Loucy (cell line): ENCODE results near the gene ST7L.

Experiments used
- H2AFZ ChIP-seq: fragments of 200-600 bp; sonication (generic); 2 replicates; pipeline ENCODE4 v1.6.0; 2016; ENCODE audit warnings: antibody characterized with exemption, mild to moderate bottlenecking, low read length, moderate library complexity
- H3F3A ChIP-seq: fragments of 200-600 bp; 2 replicates; pipeline ENCODE4 v1.6.0; 2016; ENCODE audit warnings: antibody characterized with exemption, low read depth, mild to moderate bottlenecking
- H3K27me3 ChIP-seq: fragments of 200-600 bp; sonication (generic); 2 replicates; pipeline ENCODE4 v1.6.1; 2014; ENCODE audit warnings: low read length, mild to moderate bottlenecking; ENCODE audit not compliant: insufficient read depth, poor library complexity, severe bottlenecking
- H3K36me3 ChIP-seq: fragments of 200-600 bp; sonication (generic); 2 replicates; pipeline ENCODE4 v1.6.1; 2016; ENCODE audit warnings: low read length; ENCODE audit not compliant: insufficient read depth
- H3K4me1 ChIP-seq: fragments of 200-600 bp; sonication (generic); 2 replicates; pipeline ENCODE4 v1.5.1; 2014; ENCODE audit warnings: low read length, mild to moderate bottlenecking; ENCODE audit not compliant: insufficient read depth, poor library complexity, severe bottlenecking
- H3K4me2 ChIP-seq: fragments of 200-600 bp; sonication (generic); 2 replicates; pipeline ENCODE4 v1.6.0; 2014; ENCODE audit warnings: antibody characterized with exemption, low read length, low read depth, mild to moderate bottlenecking; ENCODE audit not compliant: poor library complexity, severe bottlenecking
- H3K4me3 ChIP-seq: fragments of 200-600 bp; sonication (generic); 2 replicates; pipeline ENCODE4 v1.5.1; 2014; ENCODE audit warnings: low read length, mild to moderate bottlenecking, mixed read lengths; ENCODE audit not compliant: poor library complexity, severe bottlenecking
- H3K79me2 ChIP-seq: fragments of 200-600 bp; sonication (generic); 2 replicates; pipeline ENCODE4 v1.6.1; 2014; ENCODE audit warnings: low read length; ENCODE audit not compliant: insufficient read depth
- H3K9ac ChIP-seq: fragments of 200-600 bp; sonication (generic); 2 replicates; pipeline ENCODE4 v1.6.0; 2014; ENCODE audit warnings: mild to moderate bottlenecking, low read depth, low read length, moderate library complexity; ENCODE audit not compliant: poor library complexity, severe bottlenecking
- H3K9me2 ChIP-seq: fragments of 200-600 bp; sonication (generic); replicated peaks from 2 replicates; pipeline ENCODE4 v1.6.1; 2016; ENCODE audit warnings: low read depth, low read length, mixed read lengths
- H3K9me3 ChIP-seq: fragments of 200-600 bp; sonication (generic); 2 replicates; pipeline ENCODE4 v1.6.1; 2014; ENCODE audit warnings: mild to moderate bottlenecking, antibody characterized with exemption, low read length, low read depth; ENCODE audit not compliant: insufficient read depth
- H4K20me1 ChIP-seq: fragments of 200-600 bp; sonication (generic); 2 replicates; pipeline ENCODE4 v1.6.0; 2014; ENCODE audit warnings: antibody characterized with exemption, low read length, mild to moderate bottlenecking; ENCODE audit not compliant: insufficient read depth, poor library complexity, severe bottlenecking
- EZH2phosphoT487 ChIP-seq: fragments of 200-600 bp; IDR thresholded peaks from 2 replicates; pipeline ENCODE4 v1.6.1; 2018; ENCODE audit warnings: antibody characterized with exemption, mild to moderate bottlenecking, moderate library complexity, borderline replicate concordance
- TF ChIP-seq, protein P1 (sequence below): fragments of 200-600 bp; sonication (generic); conservative IDR thresholded peaks from 2 replicates; pipeline ENCODE4 v1.5.1; 2014; ENCODE audit warnings: mild to moderate bottlenecking, antibody characterized with exemption, low read length

Gene ST7L, protein sequence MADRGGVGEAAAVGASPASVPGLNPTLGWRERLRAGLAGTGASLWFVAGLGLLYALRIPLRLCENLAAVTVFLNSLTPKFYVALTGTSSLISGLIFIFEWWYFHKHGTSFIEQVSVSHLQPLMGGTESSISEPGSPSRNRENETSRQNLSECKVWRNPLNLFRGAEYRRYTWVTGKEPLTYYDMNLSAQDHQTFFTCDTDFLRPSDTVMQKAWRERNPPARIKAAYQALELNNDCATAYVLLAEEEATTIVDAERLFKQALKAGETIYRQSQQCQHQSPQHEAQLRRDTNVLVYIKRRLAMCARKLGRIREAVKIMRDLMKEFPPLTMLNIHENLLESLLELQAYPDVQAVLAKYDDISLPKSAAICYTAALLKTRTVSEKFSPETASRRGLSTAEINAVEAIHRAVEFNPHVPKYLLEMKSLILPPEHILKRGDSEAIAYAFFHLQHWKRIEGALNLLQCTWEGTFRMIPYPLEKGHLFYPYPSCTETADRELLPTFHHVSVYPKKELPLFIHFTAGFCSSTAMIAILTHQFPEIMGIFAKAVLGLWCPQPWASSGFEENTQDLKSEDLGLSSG

GRCh38 chr1:112618721-112619517 lies at the start of gene ST7L:
TSS of gene ST7L (minus strand) at chr1:112619141. CDS start at chr1:112619113, 28 bp downstream.
- TF ChIP-seq EZH2phosphoT487 = no peak
- TF ChIP-seq, protein P1, sequence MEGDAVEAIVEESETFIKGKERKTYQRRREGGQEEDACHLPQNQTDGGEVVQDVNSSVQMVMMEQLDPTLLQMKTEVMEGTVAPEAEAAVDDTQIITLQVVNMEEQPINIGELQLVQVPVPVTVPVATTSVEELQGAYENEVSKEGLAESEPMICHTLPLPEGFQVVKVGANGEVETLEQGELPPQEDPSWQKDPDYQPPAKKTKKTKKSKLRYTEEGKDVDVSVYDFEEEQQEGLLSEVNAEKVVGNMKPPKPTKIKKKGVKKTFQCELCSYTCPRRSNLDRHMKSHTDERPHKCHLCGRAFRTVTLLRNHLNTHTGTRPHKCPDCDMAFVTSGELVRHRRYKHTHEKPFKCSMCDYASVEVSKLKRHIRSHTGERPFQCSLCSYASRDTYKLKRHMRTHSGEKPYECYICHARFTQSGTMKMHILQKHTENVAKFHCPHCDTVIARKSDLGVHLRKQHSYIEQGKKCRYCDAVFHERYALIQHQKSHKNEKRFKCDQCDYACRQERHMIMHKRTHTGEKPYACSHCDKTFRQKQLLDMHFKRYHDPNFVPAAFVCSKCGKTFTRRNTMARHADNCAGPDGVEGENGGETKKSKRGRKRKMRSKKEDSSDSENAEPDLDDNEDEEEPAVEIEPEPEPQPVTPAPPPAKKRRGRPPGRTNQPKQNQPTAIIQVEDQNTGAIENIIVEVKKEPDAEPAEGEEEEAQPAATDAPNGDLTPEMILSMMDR = no peak
- Histone ChIP-seq H3K4me3 (peak within 1 kb of the TSS; percentile 99), H3K27me3 (peaks cover 8% of the 10 kb centered on the region), H3K9me2 (no peaks in the 10 kb centered on the region), H2AFZ (peak within 1 kb of the TSS; percentile 69), H3K9me3 (no peaks in the 10 kb centered on the region), H3K4me2 (peak within 1 kb of the TSS; percentile 99), H4K20me1 (peaks cover 33% of the 10 kb centered on the region), H3K36me3 (no peaks in the 10 kb centered on the region), H3K4me1 (peaks cover 27% of the 10 kb centered on the region), H3K79me2 (peaks cover 82% of the 10 kb centered on the region), H3K9ac (peak within 1 kb of the TSS; percentile 100), H3F3A (no peaks in the 10 kb centered on the region)

GRCh38 chr1:112666946-112667345 lies 48.0 kb upstream of the ST7L start:
- Histone ChIP-seq H3K4me1 (no peaks in the 10 kb centered on the region), H3K27me3 (no peaks in the 10 kb centered on the region), H3K79me2 (no peaks in the 10 kb centered on the region), H4K20me1 (no peaks in the 10 kb centered on the region), H3K9me3 (no peaks in the 10 kb centered on the region), H3K4me2 (no peak overlapping the region), H3K9ac (no peak overlapping the region), H3F3A (no peaks in the 10 kb centered on the region), H3K4me3 (no peak overlapping the region), H3K36me3 (peaks cover 88% of the 10 kb centered on the region), H2AFZ (no peak overlapping the region), H3K9me2 (no peaks in the 10 kb centered on the region)
- TF ChIP-seq, protein P1 = no peak
- TF ChIP-seq EZH2phosphoT487 = no peak

- Histone ChIP-seq H3K9me2 (no peaks in the 10 kb centered on the region), H3K9ac (no peak overlapping the region), H3K4me2 (no peak overlapping the region), H3K4me1 (no peaks in the 10 kb centered on the region), H3K4me3 (no peak overlapping the region), H3K79me2 (no peaks in the 10 kb centered on the region), H2AFZ (no peak overlapping the region), H3K27me3 (no peaks in the 10 kb centered on the region), H3K36me3 (peaks cover 89% of the 10 kb centered on the region), H4K20me1 (no peaks in the 10 kb centered on the region), H3K9me3 (no peaks in the 10 kb centered on the region), H3F3A (no peaks in the 10 kb centered on the region)
- TF ChIP-seq, protein P1 = no peak
- TF ChIP-seq EZH2phosphoT487 = no peak
Observed at GRCh38 chr1:112665857-112666256, 46.9 kb upstream of the ST7L start.
